Stomach smooth muscle (tissue), 2 donors: ENCODE measurements around the gene BCL7A.
"Not testable (repeated sequence)": the region's sequence is repeated elsewhere in the genome, so short reads cannot be mapped to it uniquely, and the experiment has no call there.

ENCODE experiments used
- H3K27ac ChIP-seq: one replicate; pipeline ENCODE4 v1.7.0; 2013; ENCODE audit warnings: mild to moderate bottlenecking, low read length, inconsistent platforms
- H3K27me3 ChIP-seq, 2 donors: one replicate each; pipeline ENCODE4 v1.7.0; 2013; ENCODE audit warnings: low read length in 2 of 2; ENCODE audit not compliant: insufficient read depth in 2 of 2, control insufficient read depth in 1 of 2
- H3K36me3 ChIP-seq, 2 donors: one replicate each; pipeline ENCODE4 v1.7.0; 2013; ENCODE audit warnings: low read length in 2 of 2; ENCODE audit not compliant: control insufficient read depth in 2 of 2, insufficient read depth in 2 of 2
- H3K4me1 ChIP-seq: one replicate; pipeline ENCODE4 v1.7.0; 2013; ENCODE audit warnings: low read length; ENCODE audit not compliant: control insufficient read depth, insufficient read depth
- H3K4me3 ChIP-seq, 2 donors: one replicate each; pipeline ENCODE4 v1.7.0; 2013; ENCODE audit warnings: low read length in 2 of 2
- H3K9ac ChIP-seq, 2 donors: one replicate each; pipeline ENCODE4 v1.7.0; 2013; ENCODE audit warnings: low read length in 2 of 2, mild to moderate bottlenecking in 1 of 2
- H3K9me3 ChIP-seq, 2 donors: one replicate each; pipeline ENCODE4 v1.7.0; 2013; ENCODE audit warnings: low read length in 2 of 2; ENCODE audit not compliant: control insufficient read depth in 2 of 2
- donor health status: healthy.
- donor health status: Pancreatic carcinoma.

BCL7A gene

GRCh38 chr12:122029620-122030423 is 8.1 kb downstream of the BCL7A start:
- Histone ChIP-seq H3K27me3 (no peaks in the 10 kb centered on the region), H3K4me1 (no peaks in the 10 kb centered on the region), H3K9ac (no peak overlapping the region), H3K9me3 (no peaks in the 10 kb centered on the region), H3K4me3 (no peak overlapping the region), H3K36me3 (peaks cover 0 to 2% of the 10 kb centered on the region in 2 donors), H3K27ac (no peak overlapping the region)

DNA sequence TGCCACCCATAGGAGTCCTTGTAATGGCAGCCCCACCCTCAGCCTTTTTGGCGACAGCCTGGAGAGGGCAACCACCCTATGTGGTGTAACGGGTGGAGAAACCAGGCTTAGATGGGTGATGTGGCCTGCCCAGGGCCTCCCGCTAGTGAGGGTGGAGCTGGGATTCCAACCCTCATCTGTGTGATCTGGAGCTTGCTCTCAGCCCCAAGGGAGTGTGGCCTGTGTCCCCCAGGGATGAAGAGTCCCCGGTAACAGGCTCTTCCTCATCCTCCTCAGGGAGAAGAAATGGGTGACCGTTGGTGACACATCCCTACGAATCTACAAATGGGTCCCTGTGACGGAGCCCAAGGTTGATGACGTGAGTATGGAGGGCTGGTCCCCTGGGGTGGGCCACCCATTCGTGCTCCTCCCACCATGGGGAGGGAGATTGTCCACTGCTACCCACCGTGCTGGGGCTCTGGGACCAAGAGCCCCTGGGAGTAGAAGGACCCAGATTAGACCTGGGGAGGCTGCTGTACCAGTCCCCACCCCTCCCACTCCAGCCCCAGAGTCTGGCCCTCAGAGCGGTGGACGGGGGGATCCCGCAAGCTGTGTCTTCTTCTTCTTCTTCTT is 8.8 kb downstream of the BCL7A start:
- H3K9me3 ChIP-seq, result no peaks in the 10 kb centered on the region
- no peak overlapping the region for H3K4me3 ChIP-seq
- no peak overlapping the region for H3K9ac ChIP-seq
- H3K36me3 ChIP-seq, result peaks cover 5% of the 10 kb centered on the region in 2 donors
- H3K4me1 ChIP-seq, result no peaks in the 10 kb centered on the region
- H3K27me3 ChIP-seq, result no peaks in the 10 kb centered on the region
- no peak overlapping the region for H3K27ac ChIP-seq

- H3K9me3 ChIP-seq, result no peaks in the 10 kb centered on the region
- H3K36me3 ChIP-seq, result peaks cover 9% of the 10 kb centered on the region in 2 donors
- H3K4me3 ChIP-seq, result no peak overlapping the region
- no peak overlapping the region for H3K27ac ChIP-seq
- no peaks in the 10 kb centered on the region for H3K27me3 ChIP-seq
- H3K9ac ChIP-seq, result no peak overlapping the region
- H3K4me1 ChIP-seq, result no peaks in the 10 kb centered on the region
Measured at GRCh38 chr12:122031342-122032216, 9.9 kb downstream of the BCL7A start.

DNA sequence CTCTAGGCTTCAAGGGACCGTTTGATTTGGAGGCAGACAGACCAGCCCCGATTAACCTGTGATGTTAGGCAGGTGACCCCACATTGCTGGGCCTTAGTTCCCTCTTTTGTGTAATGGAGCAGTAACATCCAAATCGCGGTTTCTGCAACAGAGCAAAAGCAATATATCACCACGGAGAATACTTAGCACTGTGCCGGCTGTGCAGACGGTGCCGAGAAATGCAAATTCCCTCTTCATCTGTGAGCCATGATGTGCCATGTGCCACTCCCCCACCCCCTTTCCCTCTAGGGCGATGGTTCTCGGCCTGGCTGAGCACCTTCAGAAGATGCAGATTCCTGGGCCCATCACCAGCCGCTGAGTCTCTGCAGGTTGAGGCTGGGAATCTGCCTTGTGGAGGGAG is 10.9 kb downstream of the BCL7A start:
- Histone ChIP-seq H3K27ac (no peak overlapping the region), H3K9ac (no peak overlapping the region), H3K9me3 (no peaks in the 10 kb centered on the region), H3K4me3 (no peak overlapping the region), H3K36me3 (peaks cover 14% of the 10 kb centered on the region in 2 donors), H3K4me1 (no peaks in the 10 kb centered on the region), H3K27me3 (no peaks in the 10 kb centered on the region)

DNA sequence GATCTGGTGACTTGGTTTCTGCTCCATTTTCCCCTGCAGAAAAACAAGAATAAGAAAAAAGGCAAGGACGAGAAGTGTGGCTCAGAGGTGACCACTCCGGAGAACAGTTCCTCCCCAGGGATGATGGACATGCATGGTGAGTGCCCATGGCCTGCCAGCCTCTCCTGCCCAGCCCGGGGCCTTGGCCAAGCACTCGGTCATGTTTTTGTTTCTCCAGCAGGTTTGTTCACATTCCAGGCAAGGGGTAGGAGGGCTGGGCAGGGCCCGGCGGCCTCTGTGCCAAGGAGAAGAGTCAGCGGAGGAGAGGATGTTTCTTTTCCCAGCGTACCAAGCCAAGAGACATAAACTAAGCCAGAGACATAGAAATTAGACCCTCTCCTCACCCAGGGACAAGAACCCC is 13.6 kb downstream of the BCL7A start:
- H3K4me3 ChIP-seq, result no peak overlapping the region
- no peaks in the 10 kb centered on the region for H3K9me3 ChIP-seq
- H3K36me3 ChIP-seq, result peaks cover 14 to 17% of the 10 kb centered on the region in 2 donors
- H3K9ac ChIP-seq, result no peak overlapping the region
- H3K27me3 ChIP-seq, result no peaks in the 10 kb centered on the region
- H3K4me1 ChIP-seq, result no peaks in the 10 kb centered on the region
- H3K27ac ChIP-seq, result no peak overlapping the region

GRCh38 chr12:122036153-122036552 is 14.5 kb downstream of the BCL7A start:
- Histone ChIP-seq H3K9ac (no peak overlapping the region), H3K36me3 (peaks cover 14 to 20% of the 10 kb centered on the region in 2 donors), H3K4me3 (no peak overlapping the region), H3K4me1 (no peaks in the 10 kb centered on the region), H3K27me3 (no peaks in the 10 kb centered on the region), H3K9me3 (no peaks in the 10 kb centered on the region), H3K27ac (no peak overlapping the region)

GRCh38 chr12:122040579-122041386 is 19.1 kb downstream of the BCL7A start:
- no peaks in the 10 kb centered on the region for H3K4me1 ChIP-seq
- peaks cover 9 to 21% of the 10 kb centered on the region in 2 donors for H3K36me3 ChIP-seq
- no peak overlapping the region for H3K4me3 ChIP-seq
- no peaks in the 10 kb centered on the region for H3K9me3 ChIP-seq
- no peak overlapping the region for H3K9ac ChIP-seq
- H3K27me3 ChIP-seq, result no peaks in the 10 kb centered on the region
- H3K27ac ChIP-seq, result no peak overlapping the region

GRCh38 chr12:122041458-122041857 is 19.8 kb downstream of the BCL7A start:
- not testable (repeated sequence) for H3K27me3 ChIP-seq, H3K9ac ChIP-seq, H3K9me3 ChIP-seq, H3K27ac ChIP-seq, H3K4me1 ChIP-seq, H3K4me3 ChIP-seq
- peaks cover 5 to 22% of the 10 kb centered on the region in 2 donors for H3K36me3 ChIP-seq

- H3K9ac ChIP-seq, result no peak overlapping the region
- H3K9me3 ChIP-seq, result no peaks in the 10 kb centered on the region
- no peaks in the 10 kb centered on the region for H3K27me3 ChIP-seq
- no peak overlapping the region for H3K4me3 ChIP-seq
- peaks cover 0 to 17% of the 10 kb centered on the region in 2 donors for H3K36me3 ChIP-seq
- no peaks in the 10 kb centered on the region for H3K4me1 ChIP-seq
- no peak overlapping the region for H3K27ac ChIP-seq
Measured at GRCh38 chr12:122042910-122043309, 21.2 kb downstream of the BCL7A start.

- Histone ChIP-seq H3K4me3 (no peak overlapping the region), H3K27me3 (no peaks in the 10 kb centered on the region), H3K9me3 (no peaks in the 10 kb centered on the region), H3K9ac (no peak overlapping the region), H3K27ac (no peak overlapping the region), H3K4me1 (no peaks in the 10 kb centered on the region), H3K36me3 (peaks cover 0 to 17% of the 10 kb centered on the region in 2 donors)
Measured at GRCh38 chr12:122043476-122043875, 21.8 kb downstream of the BCL7A start.
